ENCODE measurements around the gene CACNG6.

Gene CACNG6

DNA sequence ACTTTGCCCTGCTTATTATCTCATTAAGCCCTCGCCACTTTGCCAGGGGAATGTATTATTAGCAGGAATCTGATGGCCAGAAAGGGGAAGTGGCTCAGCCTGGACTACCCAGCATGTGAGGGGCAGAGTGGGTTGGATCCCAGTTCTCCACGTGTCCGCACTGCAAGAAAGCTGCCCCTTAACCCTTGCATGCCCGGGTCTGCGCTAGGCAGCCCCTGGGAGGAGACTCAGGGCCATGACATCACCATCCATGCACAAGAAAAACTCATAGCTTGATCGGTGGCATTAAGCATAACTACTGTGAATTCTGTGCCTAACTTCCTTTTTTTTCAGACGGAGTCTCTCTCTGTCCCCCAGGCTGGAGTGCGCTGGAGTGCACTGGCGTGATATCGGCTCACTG, 19.8 kb upstream of the CACNG6 start:
- no peak for DNase-seq

DNA sequence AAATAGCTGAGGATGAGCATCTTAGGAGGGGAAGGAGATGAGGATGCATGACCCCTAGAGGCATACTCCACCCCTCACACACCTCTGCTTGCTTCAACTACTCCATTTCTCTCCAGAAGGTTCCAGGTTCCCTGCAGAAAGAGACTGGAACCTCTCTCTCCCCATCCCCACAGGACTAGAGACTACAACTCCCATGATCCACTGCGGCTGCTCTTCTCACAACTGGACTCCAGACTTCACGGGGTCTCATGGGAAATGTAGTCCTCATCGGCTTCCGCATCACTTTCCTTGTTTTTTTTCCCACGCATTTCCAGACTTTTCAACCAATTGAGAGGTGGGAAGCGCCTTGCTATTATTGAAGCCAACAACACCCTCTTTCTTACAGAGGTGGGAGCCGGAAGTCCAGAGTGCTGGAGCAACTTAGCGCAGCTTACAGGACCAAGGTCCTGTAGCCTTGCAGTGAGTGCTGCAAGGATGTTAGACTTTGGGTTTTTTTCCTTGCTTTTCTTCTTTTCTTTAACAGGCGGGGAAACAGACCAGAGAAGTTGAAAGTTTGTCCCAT, 13.9 kb upstream of the CACNG6 start:
- DNase-seq, result peak; percentile 73

GRCh38 chr19:53977991-53978731, 13.3 kb upstream of the CACNG6 start:
- peak; percentile 47 for DNase-seq

GRCh38 chr19:53978975-53979801, 12.2 kb upstream of the CACNG6 start:
- no peak for DNase-seq

- DNase-seq, result no peak
Measured at GRCh38 chr19:53980539-53981375, 10.7 kb upstream of the CACNG6 start.

DNA sequence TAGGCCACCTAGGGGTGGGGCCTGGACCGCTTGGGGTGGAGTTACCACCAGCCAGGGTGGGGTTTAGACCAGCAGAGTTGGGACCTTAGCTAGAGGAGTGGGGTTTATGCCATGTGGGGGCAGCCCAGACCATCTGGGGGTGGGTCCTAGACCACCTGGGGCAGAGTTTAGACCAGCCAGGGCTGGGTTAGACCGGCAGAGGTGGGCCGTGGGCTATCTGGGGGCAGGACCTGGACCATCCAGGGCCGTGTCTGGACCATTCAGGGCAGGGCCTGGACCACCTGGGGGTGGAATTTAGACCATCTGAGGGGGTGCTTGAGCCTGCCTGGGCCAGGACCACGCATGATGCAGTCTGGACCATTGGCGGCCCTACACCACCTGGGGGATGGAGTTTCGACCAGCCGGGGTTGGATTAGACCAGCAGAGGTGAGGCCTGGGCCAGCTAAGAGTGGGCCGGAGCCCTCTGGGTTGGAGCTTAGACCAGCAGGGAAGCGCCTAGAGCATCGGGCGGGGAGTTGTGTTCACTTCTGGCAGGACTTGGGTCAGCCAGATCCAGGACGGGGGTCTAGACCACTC, 10.0 kb upstream of the CACNG6 start:
- no peak for DNase-seq

GRCh38 chr19:53982001-53982451, 9.4 kb upstream of the CACNG6 start:
- DNase-seq, result no peak

DNA sequence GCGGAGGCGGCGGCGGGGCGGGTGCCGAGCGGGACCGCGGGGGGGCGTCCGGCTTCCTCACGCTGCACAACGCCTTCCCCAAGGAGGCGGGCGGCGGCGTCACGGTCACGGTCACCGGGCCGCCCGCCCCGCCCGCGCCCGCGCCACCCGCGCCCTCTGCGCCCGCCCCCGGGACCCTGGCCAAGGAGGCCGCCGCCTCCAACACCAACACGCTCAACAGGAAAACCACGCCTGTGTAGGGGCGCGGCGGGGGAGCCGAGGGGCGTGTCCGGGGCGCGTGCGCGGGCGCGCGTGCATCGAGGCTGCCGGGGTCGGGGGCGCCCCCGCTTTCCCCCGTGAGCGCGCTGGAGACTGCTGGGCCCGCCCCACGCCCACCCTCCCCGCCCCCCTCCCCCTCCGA, 8.8 kb upstream of the CACNG6 start:
- DNase-seq, result peak; percentile 15

- DNase-seq, result no peak
Measured at GRCh38 chr19:53983457-53984289, 7.8 kb upstream of the CACNG6 start.

GRCh38 chr19:53985863-53986262, 5.6 kb upstream of the CACNG6 start:
- DNase-seq, result no peak

DNA sequence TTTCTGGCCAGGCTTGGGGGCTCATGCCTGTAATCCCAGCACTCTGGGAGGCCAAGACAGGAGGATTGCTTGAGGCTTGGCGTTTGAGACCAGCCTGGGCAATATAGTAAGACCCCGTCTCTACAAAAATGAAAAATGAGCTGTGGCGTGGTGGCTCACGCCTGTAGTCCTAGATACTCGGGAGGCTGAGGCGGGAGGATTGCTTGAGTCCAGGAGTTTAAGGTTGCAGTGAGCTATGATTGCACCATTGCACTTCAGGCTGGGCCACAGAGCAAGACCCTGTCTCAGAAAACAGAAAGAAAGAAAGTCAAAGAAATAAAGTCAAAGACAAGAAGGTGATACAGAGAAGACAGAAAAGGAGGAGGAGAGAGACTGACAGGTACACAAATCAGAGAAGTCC, 2.5 kb upstream of the CACNG6 start:
- DNase-seq, result no peak

DNA sequence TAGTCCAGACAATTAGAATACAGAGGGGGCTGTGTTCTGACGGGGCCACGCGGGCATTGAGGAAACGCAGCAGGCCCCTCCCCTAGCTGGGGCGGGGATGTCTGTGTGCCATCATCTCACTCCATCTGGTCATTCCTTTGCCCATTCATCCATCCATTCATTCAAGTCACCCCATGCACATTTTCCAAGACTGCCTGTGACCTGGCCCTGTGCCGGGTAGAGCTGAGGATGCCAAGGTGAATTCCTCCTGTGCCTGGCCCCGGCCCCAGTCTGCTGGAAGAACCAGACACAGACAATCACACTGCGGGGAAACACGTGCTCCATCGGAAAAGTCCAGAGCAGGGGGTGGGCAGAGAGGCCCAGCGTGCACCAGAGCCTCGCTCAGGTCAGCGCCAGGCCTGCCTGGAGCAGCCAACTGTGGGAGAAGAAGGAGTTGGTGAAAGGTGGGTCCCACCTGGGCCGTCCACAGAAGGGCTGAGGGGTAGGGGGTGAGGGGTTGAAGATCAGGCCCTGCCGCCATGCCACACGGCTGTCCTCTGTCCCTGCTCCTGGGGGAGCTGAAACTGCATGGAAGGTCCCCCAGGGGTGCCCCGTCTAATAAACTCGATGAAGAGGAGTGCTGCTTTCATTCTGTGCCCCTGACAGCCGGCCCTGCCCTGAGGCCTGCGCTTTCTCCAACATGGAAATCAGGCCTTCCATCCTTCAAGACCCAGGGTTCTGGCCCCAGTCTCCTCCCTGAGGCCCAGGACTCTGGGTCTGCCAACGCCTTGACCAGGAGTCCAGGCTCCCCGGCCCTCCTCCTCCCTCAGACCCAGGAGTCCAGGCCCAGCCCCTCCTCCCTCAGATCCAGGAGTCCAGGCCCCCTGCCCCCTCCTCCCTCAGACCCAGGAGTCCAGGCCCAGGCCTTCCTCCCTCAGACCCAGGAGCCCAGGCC, 1.6 kb upstream of the CACNG6 start:
- no peak for DNase-seq

GRCh38 chr19:53992211-53992610, 774 bp downstream of the CACNG6 start:
- DNase-seq, result no peak

DNA sequence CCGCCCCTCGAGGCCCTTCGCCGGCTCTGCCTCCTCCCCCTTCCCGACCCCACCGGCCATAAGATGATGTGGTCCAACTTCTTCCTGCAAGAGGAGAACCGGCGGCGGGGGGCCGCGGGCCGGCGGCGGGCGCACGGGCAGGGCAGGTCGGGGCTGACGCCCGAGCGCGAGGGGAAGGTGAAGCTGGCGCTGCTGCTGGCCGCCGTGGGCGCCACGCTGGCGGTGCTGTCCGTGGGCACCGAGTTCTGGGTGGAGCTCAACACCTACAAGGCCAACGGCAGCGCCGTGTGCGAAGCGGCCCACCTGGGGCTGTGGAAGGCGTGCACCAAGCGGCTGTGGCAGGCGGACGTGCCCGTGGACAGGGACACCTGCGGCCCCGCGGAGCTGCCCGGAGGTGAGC, 1.4 kb downstream of the CACNG6 start:
- no peak for DNase-seq

- no peak for DNase-seq
Measured at GRCh38 chr19:53993448-53993847, 2.0 kb downstream of the CACNG6 start.

- DNase-seq, result no peak
Measured at GRCh38 chr19:53994811-53995210, 3.4 kb downstream of the CACNG6 start.

DNA sequence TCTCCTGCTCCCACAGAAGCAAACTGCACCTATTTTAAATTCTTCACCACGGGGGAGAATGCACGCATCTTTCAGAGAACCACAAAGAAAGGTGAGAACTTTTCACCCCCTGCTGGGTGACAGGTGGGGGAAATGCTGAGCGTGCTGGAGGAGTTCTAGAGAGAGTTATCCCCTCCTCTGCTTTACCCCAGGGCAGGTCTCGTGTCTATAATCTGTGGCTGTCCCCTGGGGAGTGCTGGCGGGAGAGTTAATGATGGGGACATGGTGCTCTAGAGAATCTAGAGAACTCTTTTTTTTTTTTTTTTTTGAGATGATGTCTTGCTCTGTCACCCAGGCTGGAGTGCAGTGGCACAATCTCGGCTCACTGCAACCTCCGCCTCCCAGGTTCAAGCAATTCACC, 6.8 kb downstream of the CACNG6 start:
- DNase-seq, result no peak

- no peak for DNase-seq
Measured at GRCh38 chr19:53999694-54000093, 8.3 kb downstream of the CACNG6 start.

DNA sequence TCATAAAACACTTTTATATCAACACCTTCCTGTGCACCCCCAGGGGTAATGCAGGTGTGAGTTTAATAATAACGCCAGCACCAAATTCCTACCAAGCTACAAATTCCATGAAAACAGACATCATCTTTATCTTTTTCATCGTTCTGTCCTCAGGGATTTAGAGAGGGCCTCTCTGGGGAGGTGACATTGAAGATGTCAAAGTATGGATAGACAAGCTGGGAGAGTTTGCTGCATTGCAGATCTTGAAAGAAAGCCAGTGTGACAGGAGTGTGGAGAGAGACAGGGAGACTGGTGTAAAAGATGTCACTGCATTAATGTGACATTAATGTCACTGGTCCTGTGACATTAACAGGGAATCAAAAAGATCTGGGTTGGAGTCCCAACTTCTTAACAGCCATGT, 10.1 kb downstream of the CACNG6 start:
- DNase-seq, result no peak

DNA sequence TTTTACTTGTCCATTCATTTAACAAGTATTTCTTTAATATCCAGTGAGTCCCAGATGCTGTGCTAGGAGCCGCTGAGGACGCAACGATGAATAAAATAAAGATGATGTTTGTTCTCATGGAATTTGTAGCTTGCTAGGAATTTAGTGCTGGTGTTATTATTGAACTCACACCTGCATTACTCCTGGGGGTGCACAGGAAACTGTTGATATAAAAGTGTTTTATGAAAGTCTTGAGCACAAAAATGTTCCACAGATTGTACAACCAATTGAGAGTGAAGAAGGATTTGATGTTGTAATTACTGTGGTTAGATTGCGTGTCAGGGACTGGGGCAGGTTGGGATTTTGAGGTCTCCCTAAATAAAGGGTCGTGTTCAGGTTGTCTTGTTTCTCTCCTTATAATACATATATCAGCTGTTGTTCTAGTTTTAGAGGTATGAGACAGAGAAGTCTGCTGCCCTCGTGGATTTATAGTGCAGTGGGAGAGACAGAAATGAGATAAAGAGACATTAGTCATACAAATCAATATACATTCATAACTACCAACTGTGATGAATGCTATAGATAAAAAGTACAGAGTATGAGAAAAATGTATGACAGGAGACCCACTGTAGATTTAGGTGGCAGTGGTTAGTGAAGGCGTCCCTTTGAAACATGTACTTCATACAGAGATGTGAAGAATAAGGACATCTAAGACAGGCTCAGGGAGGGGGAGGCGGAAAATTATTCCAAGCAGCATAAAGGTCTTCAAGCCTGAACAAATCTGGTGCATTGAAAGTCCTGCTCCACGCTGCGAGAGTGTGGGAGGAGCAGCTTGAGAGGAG, 11.3 kb downstream of the CACNG6 start:
- no peak for DNase-seq
